GM18861 (cell line): ENCODE data around the gene ANKRD36B.
"Not testable (repeated sequence)": the region's sequence is repeated elsewhere in the genome, so short reads cannot be mapped to it uniquely, and the experiment has no call there.

ENCODE experiments used
- ATAC-seq: cut with Tn5 transposase; IDR thresholded peaks from one replicate; pipeline ENCODE4 v1.9.1; 2021; ENCODE audit not compliant: unreplicated experiment

ANKRD36B gene

GRCh38 chr2:97550498-97550897 lies 39.2 kb downstream of the ANKRD36B start:
- not testable (repeated sequence) for ATAC-seq

DNA sequence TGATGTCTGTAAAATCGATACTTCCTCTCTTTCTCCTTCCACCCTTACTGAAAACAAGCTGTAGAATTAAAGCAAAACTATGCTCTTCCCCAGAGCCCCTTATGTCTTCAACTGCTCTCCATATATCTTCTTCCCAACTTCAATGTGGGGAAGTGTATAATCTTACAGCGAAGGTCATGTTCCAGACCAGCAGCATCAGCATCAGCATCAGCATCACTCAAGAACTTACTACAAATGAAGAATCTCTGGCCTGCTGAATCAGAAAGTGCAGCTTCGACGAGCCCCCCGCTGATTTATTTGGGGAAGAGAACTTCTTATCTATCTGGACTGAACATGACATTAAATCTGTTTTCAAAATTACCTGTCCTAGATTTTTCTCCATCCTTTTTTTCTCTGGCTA lies 40.6 kb downstream of the ANKRD36B start:
- not testable (repeated sequence) for ATAC-seq

- not testable (repeated sequence) for ATAC-seq
Measured at GRCh38 chr2:97548536-97548935, 41.1 kb downstream of the ANKRD36B start.

DNA sequence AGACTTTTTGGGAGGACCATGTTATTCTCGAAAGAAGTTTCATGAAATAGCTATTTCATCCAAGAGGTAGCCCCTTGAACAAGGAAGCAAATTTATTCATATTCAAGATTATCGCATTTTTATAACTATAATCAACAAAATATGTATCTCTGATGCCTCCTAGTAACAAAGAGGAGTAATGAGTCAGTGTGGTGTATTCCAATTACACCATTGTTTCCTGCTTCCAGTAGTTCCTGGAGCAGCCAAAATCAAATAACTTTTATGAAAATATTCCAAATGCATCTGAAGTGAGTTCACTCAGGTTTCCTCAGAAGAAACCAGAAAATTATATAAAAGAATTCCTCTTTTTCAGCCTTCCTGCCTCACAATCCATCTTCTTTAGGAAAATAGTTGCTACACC lies 43.0 kb downstream of the ANKRD36B start:
- no peak for ATAC-seq

DNA sequence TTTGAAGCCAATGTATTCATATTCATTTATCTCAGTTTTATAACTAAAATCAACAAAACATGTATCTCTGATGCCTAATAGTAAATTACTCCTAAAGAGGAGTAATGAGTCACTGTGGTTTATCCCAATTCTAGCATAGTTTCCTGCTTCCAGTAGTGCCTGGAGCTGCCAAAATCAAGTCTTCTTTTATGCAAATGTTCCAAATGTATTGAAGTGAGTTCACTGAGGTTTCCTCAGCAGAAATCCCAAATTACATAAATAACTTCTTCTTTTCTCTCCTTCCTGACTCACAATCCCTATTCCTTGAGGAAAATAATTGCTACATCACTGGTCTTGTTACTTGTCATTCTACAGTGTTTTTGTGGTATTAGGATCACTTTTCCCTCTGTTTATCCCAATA lies 44.8 kb downstream of the ANKRD36B start:
- ATAC-seq: not testable (repeated sequence)

GRCh38 chr2:97525904-97526303 lies 63.8 kb downstream of the ANKRD36B start:
- not testable (repeated sequence) for ATAC-seq

GRCh38 chr2:97523816-97524215 lies 65.9 kb downstream of the ANKRD36B start:
- not testable (repeated sequence) for ATAC-seq

- not testable (repeated sequence) for ATAC-seq
Measured at GRCh38 chr2:97522916-97523555, 66.6 kb downstream of the ANKRD36B start.

- not testable (repeated sequence) for ATAC-seq
Measured at GRCh38 chr2:97495651-97496050, 94.0 kb downstream of the ANKRD36B start.

- ATAC-seq: not testable (repeated sequence)
Measured at GRCh38 chr2:97490141-97490540, 99.5 kb downstream of the ANKRD36B start.
